GM21576 (cell line): Measurements from ENCODE around the gene NTN4.
"Not testable (repeated sequence)": the region's sequence is repeated elsewhere in the genome, so short reads cannot be mapped to it uniquely, and the experiment has no call there.

Experiments used
- ATAC-seq: cut with Tn5 transposase; IDR thresholded peaks from one replicate; pipeline ENCODE4 v1.9.1; 2021; ENCODE audit warnings: mild to moderate bottlenecking, moderate library complexity; ENCODE audit not compliant: unreplicated experiment

Gene NTN4

GRCh38 chr12:95796982-95797289 is 6.4 kb upstream of the NTN4 start:
- ATAC-seq: no peak

GRCh38 chr12:95796225-95796981 is 5.8 kb upstream of the NTN4 start:
- no peak for ATAC-seq

GRCh38 chr12:95790917-95791849 is 619 bp upstream of the NTN4 start:
- ATAC-seq: no peak

DNA sequence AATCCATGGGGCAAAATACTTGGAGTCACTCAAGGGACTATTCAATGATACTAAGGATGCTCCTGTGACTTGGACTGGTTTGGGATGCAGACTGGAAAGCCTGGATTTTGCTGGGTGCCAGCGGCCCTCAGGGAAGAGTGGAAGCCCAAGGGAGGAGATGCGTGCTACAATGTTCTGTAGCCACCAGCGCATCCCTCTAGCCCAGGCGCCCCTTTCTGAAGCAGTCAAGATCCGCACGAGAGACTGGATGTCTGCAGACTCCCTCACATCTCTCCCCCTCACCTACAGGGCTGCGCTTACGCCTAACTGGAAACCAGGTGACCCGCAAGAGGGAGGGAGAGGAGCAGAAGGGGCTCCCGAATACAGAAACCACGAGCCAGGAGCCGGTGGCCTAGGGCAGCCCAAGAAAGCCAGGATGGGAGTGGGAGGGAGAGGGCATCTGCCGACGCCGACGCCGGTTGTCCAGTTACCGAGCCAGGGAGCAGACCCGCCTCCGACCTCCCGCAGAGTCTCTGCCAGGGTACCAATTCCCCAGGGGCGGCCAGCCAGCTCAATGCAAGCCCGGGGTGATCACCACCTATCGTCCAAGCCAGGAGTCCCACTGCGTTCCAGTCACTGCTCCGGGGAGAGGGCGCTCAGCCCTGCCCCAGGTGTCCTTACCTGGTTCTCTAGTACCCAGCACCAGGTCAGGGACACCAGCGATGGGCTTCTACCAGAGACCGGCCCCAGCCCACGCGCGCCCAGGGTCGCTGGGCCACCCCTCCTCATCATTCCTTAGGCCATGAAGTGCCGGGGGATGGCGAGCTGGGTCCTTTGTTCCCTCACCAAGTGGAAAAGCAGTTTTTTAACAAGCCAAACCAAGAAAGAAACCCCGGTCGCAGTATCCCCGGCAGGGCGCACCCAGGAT is 1.2 kb downstream of the NTN4 start:
- ATAC-seq: no peak

DNA sequence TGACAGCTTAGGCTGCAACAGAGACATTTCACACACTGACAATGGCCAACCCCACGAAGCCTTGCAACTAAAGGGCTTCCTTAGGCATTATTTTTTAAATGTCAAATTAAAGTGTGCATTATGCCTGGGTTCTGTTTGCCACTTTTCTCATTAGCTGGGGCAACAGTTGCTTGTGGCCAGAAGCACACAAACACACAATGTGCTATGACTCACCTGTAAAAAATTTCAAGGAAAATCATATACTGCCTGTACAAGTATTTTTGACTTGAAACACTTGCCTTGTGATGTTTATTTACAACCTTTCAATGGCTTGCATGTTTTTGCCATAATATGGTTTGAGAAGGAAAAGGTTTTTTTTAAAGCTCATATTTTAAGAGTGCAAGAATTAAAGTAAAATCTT is 1.9 kb downstream of the NTN4 start:
- ATAC-seq: no peak

DNA sequence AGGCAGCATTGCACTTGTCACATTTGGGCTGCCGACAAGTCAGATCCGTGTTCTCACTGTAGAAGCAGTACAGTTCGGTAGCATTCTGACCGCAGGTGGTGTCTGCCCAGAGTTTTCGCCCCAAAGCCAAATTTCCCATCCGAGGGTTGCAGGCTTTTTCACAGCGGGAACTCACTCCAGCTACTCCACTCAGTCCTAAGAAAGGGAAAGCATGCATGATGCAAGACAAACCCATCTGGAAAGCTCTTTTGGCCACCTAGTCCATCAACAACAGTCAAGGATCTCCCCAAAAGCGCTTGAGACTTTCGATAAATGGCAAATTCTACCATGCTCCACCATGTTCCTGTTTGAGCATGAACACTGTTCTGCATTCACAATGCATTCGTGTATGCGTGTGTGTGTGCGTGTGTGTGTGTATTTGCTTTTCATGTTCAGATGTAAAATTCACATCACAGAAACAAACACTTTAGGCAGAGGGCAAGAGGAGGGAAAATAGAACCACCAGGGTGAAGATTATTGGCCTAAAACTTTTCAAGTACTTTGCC is 3.2 kb downstream of the NTN4 start:
- ATAC-seq: no peak

GRCh38 chr12:95784915-95785314 is 5.6 kb downstream of the NTN4 start:
- ATAC-seq: no peak

DNA sequence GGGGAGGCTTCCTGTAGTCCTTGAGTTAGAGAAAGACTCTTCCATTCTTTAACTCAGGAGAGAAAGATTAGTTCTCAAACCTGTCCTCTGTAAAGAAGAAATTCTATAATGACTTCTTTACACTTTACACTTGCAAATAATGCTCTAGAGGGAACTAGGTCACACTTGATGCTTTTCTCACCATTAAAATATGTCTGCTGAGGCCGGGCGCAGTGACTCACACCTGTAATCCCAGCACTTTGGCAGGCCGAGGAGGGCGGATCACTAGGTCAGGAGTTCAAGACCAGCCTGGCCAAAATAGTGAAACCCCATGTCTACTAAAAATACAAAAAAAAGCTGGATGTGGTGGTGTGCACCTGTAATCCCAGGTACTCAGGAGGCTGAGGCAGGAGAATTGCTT is 6.3 kb downstream of the NTN4 start:
- ATAC-seq: no peak

DNA sequence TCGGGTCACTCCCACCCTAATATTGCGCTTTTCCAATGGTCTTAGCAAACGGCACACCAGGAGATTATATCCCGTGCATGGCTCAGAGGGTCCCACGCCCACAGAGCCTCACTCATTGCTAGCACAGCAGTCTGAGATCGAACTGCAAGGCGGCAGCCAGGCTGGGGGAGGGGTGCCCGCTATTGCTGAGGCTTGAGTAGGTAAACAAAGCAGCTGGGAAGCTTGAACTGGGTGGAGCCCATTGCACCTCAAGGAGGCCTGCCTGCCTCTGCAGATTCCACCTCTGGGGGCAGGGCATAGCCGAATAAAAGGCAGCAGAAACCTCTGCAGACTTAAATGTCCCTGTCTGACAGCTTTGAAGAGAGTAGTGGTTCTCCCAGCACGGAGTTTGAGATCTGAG is 15.1 kb downstream of the NTN4 start:
- not testable (repeated sequence) for ATAC-seq

DNA sequence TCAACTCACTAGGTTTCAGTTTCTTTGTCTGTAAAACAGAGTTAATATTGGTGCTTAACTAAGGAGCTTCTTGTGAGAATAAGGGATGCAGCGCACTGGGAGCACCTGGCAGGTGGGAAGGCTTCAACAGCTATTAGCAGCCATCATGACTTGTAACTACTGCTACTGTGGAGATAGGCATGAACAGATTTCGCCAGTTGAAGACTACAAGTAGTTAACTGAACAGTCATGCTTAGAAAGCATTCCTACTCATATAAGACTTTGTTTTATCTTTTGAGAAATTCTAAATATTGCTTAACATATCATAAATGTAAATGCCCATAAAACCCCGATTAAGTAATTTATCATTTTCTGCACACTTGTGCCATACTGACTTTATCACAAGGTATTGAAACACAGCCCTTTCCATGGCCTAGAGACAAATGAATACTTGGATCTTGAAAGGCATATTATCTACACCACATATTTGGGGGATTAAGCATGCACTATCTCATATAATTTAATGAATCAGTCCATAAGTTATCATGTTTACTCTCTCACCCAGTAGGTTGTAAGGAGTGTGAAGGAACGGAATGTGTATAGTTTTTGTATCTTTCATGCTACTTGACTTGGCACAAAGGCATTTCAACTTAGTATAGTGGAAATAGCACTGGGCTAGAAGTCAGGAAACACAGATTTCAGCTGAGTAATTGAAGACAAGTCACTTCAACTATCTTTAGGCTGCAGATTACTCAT is 16.1 kb downstream of the NTN4 start:
- no peak for ATAC-seq

DNA sequence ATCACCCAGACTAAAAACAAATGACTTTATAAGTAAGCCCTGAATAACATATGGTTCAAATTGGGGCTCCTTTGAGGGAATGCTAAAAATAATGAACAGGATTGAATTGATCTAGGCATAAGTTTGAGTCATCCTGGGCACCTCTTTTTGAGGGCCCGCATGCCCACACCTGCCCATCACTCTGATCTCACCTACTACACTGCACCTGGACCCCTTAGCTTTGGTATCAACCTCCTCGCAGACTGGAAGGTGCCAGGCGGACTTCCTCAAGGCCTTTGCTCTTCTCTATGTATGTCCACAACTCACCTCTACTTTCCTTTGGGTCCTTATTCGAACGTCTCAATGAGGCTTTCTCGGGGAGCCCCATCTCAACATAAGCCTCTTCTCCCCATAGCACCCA is 17.2 kb downstream of the NTN4 start:
- ATAC-seq: no peak

- ATAC-seq: no peak
Observed at GRCh38 chr12:95767703-95768102, 22.9 kb downstream of the NTN4 start.

DNA sequence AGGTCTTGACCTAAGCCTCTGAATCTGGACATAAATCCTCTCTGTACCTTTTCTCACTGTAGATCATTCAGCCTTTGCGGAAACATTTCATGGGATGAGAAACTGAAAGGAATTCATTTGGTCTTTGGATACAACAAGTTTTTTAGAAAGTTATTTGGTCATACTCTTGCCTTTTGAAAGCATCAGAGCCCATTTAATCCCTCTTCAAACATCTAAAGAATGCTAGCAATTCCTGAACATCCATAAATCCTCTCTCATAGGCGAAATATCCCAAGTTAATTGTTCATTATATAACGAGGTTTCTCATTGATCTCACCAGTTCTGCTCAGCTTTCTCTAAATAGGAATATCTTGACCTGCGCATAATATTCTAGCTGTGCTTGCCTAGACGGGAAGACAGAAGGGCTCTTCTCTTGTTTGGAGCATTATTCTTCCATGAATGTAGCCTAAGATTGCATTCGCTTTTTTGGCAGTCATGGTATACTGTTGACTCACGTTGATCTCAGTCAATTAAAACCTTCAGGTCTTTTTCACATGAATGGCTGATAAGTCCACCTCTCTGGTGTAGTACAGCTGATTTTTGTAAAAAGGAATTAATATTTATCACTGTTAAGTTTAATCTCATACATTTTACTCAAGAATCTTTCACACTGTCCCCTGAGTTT is 24.1 kb downstream of the NTN4 start:
- no peak for ATAC-seq

DNA sequence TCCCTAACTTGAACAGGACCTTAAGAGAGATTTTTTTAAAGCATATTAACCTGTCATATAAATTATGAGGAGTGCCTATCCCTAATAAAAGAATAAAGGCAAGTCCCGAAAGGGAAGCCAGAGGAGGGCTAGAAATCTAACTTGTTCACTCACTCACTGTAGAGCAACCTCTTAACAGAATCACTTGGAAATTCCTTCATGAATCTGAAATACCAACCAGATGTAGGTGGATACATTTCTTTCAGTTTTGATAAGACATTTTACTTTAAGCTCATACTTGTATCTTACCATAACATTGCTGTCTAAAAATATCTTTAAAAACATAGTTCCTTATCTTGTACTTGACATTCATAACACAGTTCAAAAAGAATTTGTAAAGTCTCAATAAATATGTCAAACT is 25.7 kb downstream of the NTN4 start:
- no peak for ATAC-seq

- no peak for ATAC-seq
Observed at GRCh38 chr12:95763809-95764253, 26.7 kb downstream of the NTN4 start.

- ATAC-seq: no peak
Observed at GRCh38 chr12:95762123-95762785, 28.3 kb downstream of the NTN4 start.

GRCh38 chr12:95760371-95760770 is 30.2 kb downstream of the NTN4 start:
- ATAC-seq: no peak

GRCh38 chr12:95759718-95760117 is 30.8 kb downstream of the NTN4 start:
- ATAC-seq: no peak

- ATAC-seq: no peak
Observed at GRCh38 chr12:95759039-95759438, 31.5 kb downstream of the NTN4 start.
